Fibroblast of the aortic adventitia (primary cell): Measurements from ENCODE around the gene RASA2. TPM values are rescaled to one million over a fixed set of nuclear protein-coding genes. Genes with fewer than 3 reads are reported as not detected.
"Not testable (repeated sequence)": the region's sequence is repeated elsewhere in the genome, so short reads cannot be mapped to it uniquely, and the experiment has no call there.

ENCODE experiments used
- DNase-seq: peaks from one replicate; pipeline ENCODE4 v3.0.0-alpha.2; 2010; ENCODE audit warnings: low read depth
- H3K4me3 ChIP-seq: 2 replicates; pipeline ENCODE4 v1.5.1; 2011; ENCODE audit warnings: low read depth, mild to moderate bottlenecking, control low read depth, low read length, moderate library complexity
- CTCF ChIP-seq: IDR thresholded peaks from 2 replicates; pipeline ENCODE4 v1.5.1; 2011; ENCODE audit warnings: mild to moderate bottlenecking, low read length, control low read depth, inconsistent platforms; ENCODE audit not compliant: insufficient read depth
- total RNA-seq: library from RNA; depleted of rRNA; stranded (reverse); fragments of >200 nt; gene quantifications from 2 replicates; pipeline ENCODE4 v1.2.3, GENCODE V29; 2012; ENCODE audit warnings: low replicate concordance

Gene RASA2
- total RNA-seq, 1 donor = 28.9 TPM

- H3K4me3 ChIP-seq = no peak overlapping the region
- DNase-seq = no peak
- no peak for TF ChIP-seq CTCF
These were observed 42.4 kb downstream of the RASA2 start for GRCh38 chr3:141529256-141529655.

- no peak for DNase-seq
- no peak overlapping the region for H3K4me3 ChIP-seq
- no peak for TF ChIP-seq CTCF
These were observed 43.0 kb downstream of the RASA2 start for GRCh38 chr3:141529717-141530414.

GRCh38 chr3:141530415-141530768, 43.6 kb downstream of the RASA2 start:
- DNase-seq = peak; percentile 82

GRCh38 chr3:141532609-141533008, 45.8 kb downstream of the RASA2 start:
- no peak overlapping the region for H3K4me3 ChIP-seq
- TF ChIP-seq CTCF = no peak
- DNase-seq = no peak

More at GRCh38 chr3:141530415-141530768, 43.6 kb downstream of the RASA2 start:
- no peak overlapping the region for H3K4me3 ChIP-seq
- TF ChIP-seq CTCF = no peak

GRCh38 chr3:141536017-141536416, 49.2 kb downstream of the RASA2 start:
- not testable (repeated sequence) for DNase-seq, H3K4me3 ChIP-seq

- peak; percentile 25 for DNase-seq
- no peak overlapping the region for H3K4me3 ChIP-seq
- no peak for TF ChIP-seq CTCF
These were observed 51.0 kb downstream of the RASA2 start for GRCh38 chr3:141537856-141538255.

- DNase-seq = no peak
- no peak overlapping the region for H3K4me3 ChIP-seq
- TF ChIP-seq CTCF = no peak
These were observed 51.9 kb downstream of the RASA2 start for GRCh38 chr3:141538568-141539240.
